ENCODE results near the gene SLC18B1.

GRCh38 chr6:132818404-132819359 lies 20.2 kb upstream of the SLC18B1 start:
- TF ChIP-seq ZNF24 (IDR thresholded peaks at IDR 0.05) = no peak
- TF ChIP-seq SMC3 (IDR thresholded peaks at IDR 0.05; ENCODE audit: borderline replicate concordance, low read length) = no peak
- TF ChIP-seq EZH2 (IDR thresholded peaks at IDR 0.05; ENCODE audit: borderline replicate concordance, control insufficient read depth, low read depth, low read length) = no peak
- no peak for TF ChIP-seq MXI1 (IDR thresholded peaks at IDR 0.05; ENCODE audit: low read depth, low read length)
- no peak for TF ChIP-seq CTCF (IDR thresholded peaks at IDR 0.05 in 2 of 3, conservative IDR thresholded peaks at IDR 0.05 in 1 of 3; ENCODE audit: control insufficient read depth in 2 of 3, extremely low read depth in 1 of 3, insufficient read depth in 1 of 3, low read depth in 3 of 3, low read length in 3 of 3)
- TF ChIP-seq IKZF1 (conservative IDR thresholded peaks at IDR 0.05) = no peak
- no peak for TF ChIP-seq DPF2 (IDR thresholded peaks at IDR 0.05)
- TF ChIP-seq POLR2A (IDR thresholded peaks at IDR 0.05; ENCODE audit: low read depth, low read length) = no peak
- no peak for TF ChIP-seq E2F4 (IDR thresholded peaks at IDR 0.05; ENCODE audit: low read depth, low read length)
- no peak for TF ChIP-seq SUZ12 (IDR thresholded peaks at IDR 0.05; ENCODE audit: unreplicated experiment)
- peak; percentile 16; the same call in 1 of the 2 replicates for TF ChIP-seq ATF2 (IDR thresholded peaks at IDR 0.05; ENCODE audit: low read length)
- no peak for TF ChIP-seq SP1 (IDR thresholded peaks at IDR 0.05; ENCODE audit: low read depth, low read length)
- no peak for TF ChIP-seq JUND (IDR thresholded peaks at IDR 0.05; ENCODE audit: low read depth, low read length)
- TF ChIP-seq ZNF274 (IDR thresholded peaks at IDR 0.05; ENCODE audit: insufficient read depth, insufficient read length) = no peak

Measured in GM12878 (cell line).